IPS-18c (cell line): ENCODE measurements around the gene HEATR3.

ENCODE experiments used
- H3K4me3 ChIP-seq: 2 replicates; pipeline ENCODE4 v1.7.0; 2013; ENCODE audit warnings: low read depth, mild to moderate bottlenecking, low read length, moderate library complexity; ENCODE audit not compliant: insufficient read depth
- H3K9me3 ChIP-seq: one replicate; pipeline ENCODE4 v1.6.1; 2013; ENCODE audit warnings: mild to moderate bottlenecking, low read length, moderate library complexity; ENCODE audit not compliant: control insufficient read depth, insufficient read depth

The HEATR3 gene

GRCh38 chr16:50083996-50084395, 18.2 kb downstream of the HEATR3 start:
- no peak overlapping the region for H3K4me3 ChIP-seq
- H3K9me3 ChIP-seq = peaks cover 2% of the 10 kb centered on the region

GRCh38 chr16:50086176-50086575, 20.4 kb downstream of the HEATR3 start:
- H3K9me3 ChIP-seq = peaks cover 2% of the 10 kb centered on the region

GRCh38 chr16:50088302-50088701, 22.5 kb downstream of the HEATR3 start:
- Histone ChIP-seq H3K4me3 (no peak overlapping the region), H3K9me3 (peaks cover 2% of the 10 kb centered on the region)

More at GRCh38 chr16:50086176-50086575, 20.4 kb downstream of the HEATR3 start:
- H3K4me3 ChIP-seq = no peak overlapping the region

GRCh38 chr16:50092891-50093290, 27.1 kb downstream of the HEATR3 start:
- Histone ChIP-seq H3K9me3 (no peaks in the 10 kb centered on the region), H3K4me3 (no peak overlapping the region)

GRCh38 chr16:50093607-50094539, 28.1 kb downstream of the HEATR3 start:
- Histone ChIP-seq H3K9me3 (no peaks in the 10 kb centered on the region), H3K4me3 (no peak overlapping the region)

- Histone ChIP-seq H3K9me3 (no peaks in the 10 kb centered on the region), H3K4me3 (no peak overlapping the region)
Measured at GRCh38 chr16:50096791-50097190, 31.0 kb downstream of the HEATR3 start.

- Histone ChIP-seq H3K9me3 (no peaks in the 10 kb centered on the region), H3K4me3 (no peak overlapping the region)
Measured at GRCh38 chr16:50099957-50100648, 34.3 kb downstream of the HEATR3 start.

- Histone ChIP-seq H3K9me3 (no peaks in the 10 kb centered on the region), H3K4me3 (no peak overlapping the region)
Measured at GRCh38 chr16:50102051-50102746, 36.4 kb downstream of the HEATR3 start.

- H3K4me3 ChIP-seq = no peak overlapping the region
Measured at GRCh38 chr16:50103764-50104163, 38.0 kb downstream of the HEATR3 start.

GRCh38 chr16:50114357-50115129, 48.8 kb downstream of the HEATR3 start:
- Histone ChIP-seq H3K4me3 (no peak overlapping the region), H3K9me3 (no peaks in the 10 kb centered on the region)

More at GRCh38 chr16:50103764-50104163, 38.0 kb downstream of the HEATR3 start:
- no peaks in the 10 kb centered on the region for H3K9me3 ChIP-seq

- no peak overlapping the region for H3K4me3 ChIP-seq
- no peaks in the 10 kb centered on the region for H3K9me3 ChIP-seq
Measured at GRCh38 chr16:50120711-50121110, 54.9 kb downstream of the HEATR3 start.

GRCh38 chr16:50121278-50121677, 55.5 kb downstream of the HEATR3 start:
- no peaks in the 10 kb centered on the region for H3K9me3 ChIP-seq
- H3K4me3 ChIP-seq = no peak overlapping the region

- H3K4me3 ChIP-seq = no peak overlapping the region
Measured at GRCh38 chr16:50121721-50122445, 56.1 kb downstream of the HEATR3 start.

GRCh38 chr16:50123417-50123816, 57.6 kb downstream of the HEATR3 start:
- H3K9me3 ChIP-seq = no peaks in the 10 kb centered on the region
- H3K4me3 ChIP-seq = no peak overlapping the region

More at GRCh38 chr16:50121721-50122445, 56.1 kb downstream of the HEATR3 start:
- H3K9me3 ChIP-seq = no peaks in the 10 kb centered on the region

GRCh38 chr16:50124769-50125168, 59.0 kb downstream of the HEATR3 start:
- Histone ChIP-seq H3K4me3 (no peak overlapping the region), H3K9me3 (no peaks in the 10 kb centered on the region)

- no peak overlapping the region for H3K4me3 ChIP-seq
- no peaks in the 10 kb centered on the region for H3K9me3 ChIP-seq
Measured at GRCh38 chr16:50126183-50126582, 60.4 kb downstream of the HEATR3 start.
